OCI-M2 (cell line): Measurements from ENCODE around the gene ADH1C.
"Not testable (repeated sequence)": the region's sequence is repeated elsewhere in the genome, so short reads cannot be mapped to it uniquely, and the experiment has no call there.

ENCODE experiments used
- DNase-seq: peaks from one replicate; lab custom pipeline; 2025; ENCODE audit not compliant: unreplicated experiment; lab: John Stamatoyannopoulos, UW

Gene ADH1C

GRCh38 chr4:99352602-99353537 lies at the start of gene ADH1C:
Gene ADH1C, minus strand, starts transcription at chr4:99352746. Its CDS starts 71 bp downstream, at chr4:99352675.
- no peak for DNase-seq

- no peak for DNase-seq
These were observed 48.3 kb upstream of the ADH1C start for GRCh38 chr4:99400831-99401230.

- no peak for DNase-seq
These were observed 46.5 kb upstream of the ADH1C start for GRCh38 chr4:99399017-99399416.

- DNase-seq, result no peak
These were observed 43.2 kb upstream of the ADH1C start for GRCh38 chr4:99395595-99396364.

GRCh38 chr4:99394896-99395295 lies 42.4 kb upstream of the ADH1C start:
- DNase-seq, result no peak

- DNase-seq, result no peak
These were observed 37.5 kb upstream of the ADH1C start for GRCh38 chr4:99390055-99390454.

GRCh38 chr4:99389606-99390005 lies 37.1 kb upstream of the ADH1C start:
- no peak for DNase-seq

- no peak for DNase-seq
These were observed 31.4 kb upstream of the ADH1C start for GRCh38 chr4:99383833-99384392.

GRCh38 chr4:99383399-99383798 lies 30.9 kb upstream of the ADH1C start:
- no peak for DNase-seq

- no peak for DNase-seq
These were observed 30.3 kb upstream of the ADH1C start for GRCh38 chr4:99382745-99383360.

GRCh38 chr4:99381588-99382175 lies 29.1 kb upstream of the ADH1C start:
- no peak for DNase-seq

- DNase-seq, result no peak
These were observed 27.0 kb upstream of the ADH1C start for GRCh38 chr4:99379571-99379970.

- no peak for DNase-seq
These were observed 26.3 kb upstream of the ADH1C start for GRCh38 chr4:99378876-99379275.

GRCh38 chr4:99377341-99377740 lies 24.8 kb upstream of the ADH1C start:
- not testable (repeated sequence) for DNase-seq

GRCh38 chr4:99372464-99372863 lies 19.9 kb upstream of the ADH1C start:
- not testable (repeated sequence) for DNase-seq

GRCh38 chr4:99367817-99368216 lies 15.3 kb upstream of the ADH1C start:
- DNase-seq, result not testable (repeated sequence)

GRCh38 chr4:99366491-99366890 lies 13.9 kb upstream of the ADH1C start:
- DNase-seq, result no peak

- no peak for DNase-seq
These were observed 10.2 kb upstream of the ADH1C start for GRCh38 chr4:99362768-99363167.

- no peak for DNase-seq
These were observed 9.3 kb upstream of the ADH1C start for GRCh38 chr4:99361899-99362275.

- no peak for DNase-seq
These were observed 8.8 kb upstream of the ADH1C start for GRCh38 chr4:99361268-99361898.
